HG03342 (cell line): ENCODE data around the gene ACTR8.
"Not testable (repeated sequence)": the region's sequence is repeated elsewhere in the genome, so short reads cannot be mapped to it uniquely, and the experiment has no call there.

Experiments
- ATAC-seq: cut with Tn5 transposase; IDR thresholded peaks from one replicate; pipeline ENCODE4 v1.9.1; 2021; ENCODE audit warnings: mild to moderate bottlenecking, moderate library complexity; ENCODE audit not compliant: unreplicated experiment

Gene ACTR8

GRCh38 chr3:53881691-53882593 lies at the start of gene ACTR8:
Gene ACTR8, minus strand, starts transcription at chr3:53882152. Its CDS starts 51 bp downstream, at chr3:53882101.
- ATAC-seq, result peak; percentile 76

GRCh38 chr3:53927208-53927872 lies 45.4 kb upstream of the ACTR8 start:
- ATAC-seq, result not testable (repeated sequence)

- no peak for ATAC-seq
Observed at GRCh38 chr3:53921296-53921695, 39.3 kb upstream of the ACTR8 start.

- ATAC-seq, result no peak
Observed at GRCh38 chr3:53919741-53920140, 37.8 kb upstream of the ACTR8 start.

- no peak for ATAC-seq
Observed at GRCh38 chr3:53913401-53913800, 31.4 kb upstream of the ACTR8 start.

- no peak for ATAC-seq
Observed at GRCh38 chr3:53902711-53903110, 20.8 kb upstream of the ACTR8 start.

- ATAC-seq, result no peak
Observed at GRCh38 chr3:53902067-53902466, 20.1 kb upstream of the ACTR8 start.

GRCh38 chr3:53900666-53901331 lies 18.8 kb upstream of the ACTR8 start:
- ATAC-seq, result no peak

- no peak for ATAC-seq
Observed at GRCh38 chr3:53899750-53900149, 17.8 kb upstream of the ACTR8 start.

- no peak for ATAC-seq
Observed at GRCh38 chr3:53892286-53892637, 10.3 kb upstream of the ACTR8 start.

- ATAC-seq, result peak; percentile 94
Observed at GRCh38 chr3:53891497-53892285, 9.7 kb upstream of the ACTR8 start, which contains the start of gene SELENOK. Gene SELENOK, minus strand, starts transcription at chr3:53891859.

- ATAC-seq, result no peak
Observed at GRCh38 chr3:53890726-53891475, 8.9 kb upstream of the ACTR8 start.

- ATAC-seq, result no peak
Observed at GRCh38 chr3:53888232-53888631, 6.3 kb upstream of the ACTR8 start.

- ATAC-seq, result no peak
Observed at GRCh38 chr3:53887446-53887845, 5.5 kb upstream of the ACTR8 start.

- peak; percentile 30 for ATAC-seq
Observed at GRCh38 chr3:53885239-53885638, 3.3 kb upstream of the ACTR8 start.

GRCh38 chr3:53884623-53885022 lies 2.7 kb upstream of the ACTR8 start:
- ATAC-seq, result no peak

GRCh38 chr3:53883008-53883407 lies 1.1 kb upstream of the ACTR8 start:
- no peak for ATAC-seq

GRCh38 chr3:53880396-53881345 lies 1.3 kb downstream of the ACTR8 start:
- ATAC-seq, result no peak
